Nephron progenitor cell (in vitro differentiated cells): ENCODE results near the gene OR4F15.
"Not testable (repeated sequence)": the region's sequence is repeated elsewhere in the genome, so short reads cannot be mapped to it uniquely, and the experiment has no call there.

Experiments used
- DNase-seq: peaks from one replicate; pipeline ENCODE4 v3.0.0; 2021
- H3K27ac Mint-ChIP-seq: 2 replicates; pipeline ENCODE4 v1.8.0; 2021; ENCODE audit warnings: mild to moderate bottlenecking, moderate library complexity, mixed read lengths
- H3K27me3 Mint-ChIP-seq: 2 replicates; pipeline ENCODE4 v1.8.0; 2021; ENCODE audit warnings: mild to moderate bottlenecking, low read depth, mixed read lengths; ENCODE audit not compliant: poor library complexity
- H3K36me3 Mint-ChIP-seq: 2 replicates; pipeline ENCODE4 v1.8.0; 2021; ENCODE audit warnings: low read depth, mixed read lengths
- H3K4me1 Mint-ChIP-seq: 2 replicates; pipeline ENCODE4 v1.8.0; 2021; ENCODE audit warnings: mixed read lengths
- H3K4me3 Mint-ChIP-seq: 2 replicates; pipeline ENCODE4 v1.8.0; 2021; ENCODE audit warnings: mild to moderate bottlenecking, moderate library complexity, mixed read lengths
- H3K9me3 Mint-ChIP-seq: 2 replicates; pipeline ENCODE4 v1.8.0; 2021; ENCODE audit warnings: mild to moderate bottlenecking, moderate library complexity, mixed read lengths
- CTCF ChIP-seq: fragments of 200-600 bp; sonication (generic); IDR thresholded peaks from 2 replicates; pipeline ENCODE4 v1.5.0; 2021; ENCODE audit warnings: antibody characterized with exemption

OR4F15 gene

GRCh38 chr15:101811902-101812301, at the start of gene OR4F15:
Gene OR4F15 (plus strand): TSS chr15:101812202. CDS start chr15:101818187, 5,985 bp downstream.
- no peak within 1 kb of the TSS for H3K4me3 Mint-ChIP-seq
- no peak for TF ChIP-seq CTCF
- H3K9me3 Mint-ChIP-seq: no peaks in the 10 kb centered on the region
- no peak within 1 kb of the TSS for H3K27ac Mint-ChIP-seq
- DNase-seq: no peak
- no peaks in the 10 kb centered on the region for H3K4me1 Mint-ChIP-seq
- no peaks in the 10 kb centered on the region for H3K36me3 Mint-ChIP-seq
- peaks cover 41% of the 10 kb centered on the region for H3K27me3 Mint-ChIP-seq

- not testable (repeated sequence) for DNase-seq, H3K36me3 Mint-ChIP-seq, H3K9me3 Mint-ChIP-seq, H3K4me3 Mint-ChIP-seq, H3K4me1 Mint-ChIP-seq, H3K27ac Mint-ChIP-seq, H3K27me3 Mint-ChIP-seq
Measured at GRCh38 chr15:101764669-101765339, 47.2 kb upstream of the OR4F15 start.

GRCh38 chr15:101765340-101765671, 46.7 kb upstream of the OR4F15 start:
- H3K4me1 Mint-ChIP-seq, H3K27ac Mint-ChIP-seq, H3K9me3 Mint-ChIP-seq, H3K36me3 Mint-ChIP-seq, DNase-seq, H3K27me3 Mint-ChIP-seq, H3K4me3 Mint-ChIP-seq: not testable (repeated sequence)

GRCh38 chr15:101765772-101766456, 46.1 kb upstream of the OR4F15 start:
- Mint-ChIP-seq H3K36me3 (no peaks in the 10 kb centered on the region), H3K4me1 (no peaks in the 10 kb centered on the region), H3K9me3 (peaks cover 6% of the 10 kb centered on the region), H3K27ac (peak overlapping the region; percentile 20), H3K4me3 (no peak overlapping the region), H3K27me3 (no peaks in the 10 kb centered on the region)
- no peak for DNase-seq
- no peak for TF ChIP-seq CTCF

- not testable (repeated sequence) for H3K36me3 Mint-ChIP-seq, H3K27ac Mint-ChIP-seq, H3K27me3 Mint-ChIP-seq, DNase-seq, H3K4me3 Mint-ChIP-seq, H3K4me1 Mint-ChIP-seq, H3K9me3 Mint-ChIP-seq
Measured at GRCh38 chr15:101767083-101767640, 44.8 kb upstream of the OR4F15 start.

GRCh38 chr15:101772921-101773320, 39.1 kb upstream of the OR4F15 start:
- no peaks in the 10 kb centered on the region for H3K36me3 Mint-ChIP-seq
- no peak overlapping the region for H3K27ac Mint-ChIP-seq
- TF ChIP-seq CTCF: no peak
- no peaks in the 10 kb centered on the region for H3K9me3 Mint-ChIP-seq
- no peak overlapping the region for H3K4me3 Mint-ChIP-seq
- H3K4me1 Mint-ChIP-seq: no peaks in the 10 kb centered on the region
- H3K27me3 Mint-ChIP-seq: peaks cover 23% of the 10 kb centered on the region
- no peak for DNase-seq

GRCh38 chr15:101773496-101774100, 38.4 kb upstream of the OR4F15 start:
- Mint-ChIP-seq H3K4me1 (no peaks in the 10 kb centered on the region), H3K27me3 (peaks cover 27% of the 10 kb centered on the region), H3K4me3 (no peak overlapping the region), H3K36me3 (no peaks in the 10 kb centered on the region), H3K9me3 (no peaks in the 10 kb centered on the region), H3K27ac (no peak overlapping the region)
- no peak for DNase-seq
- peak; percentile 11 for TF ChIP-seq CTCF
